Adrenal gland (tissue), 12 donors: Measurements from ENCODE around the gene FAM20C. TPM values are rescaled to one million over a fixed set of nuclear protein-coding genes. Genes with fewer than 3 reads are reported as not detected.
"Not testable (repeated sequence)": the region's sequence is repeated elsewhere in the genome, so short reads cannot be mapped to it uniquely, and the experiment has no call there.

Experiments used
- DNase-seq, 7 donors: peaks; one replicate each; pipeline ENCODE4 v3.0.0-alpha.2; 2019 to 2020
- H3K27ac ChIP-seq, 5 donors: fragments of 200-600 bp; sonication (generic) in 4 of 5; 1 replicate in 3 of 5; 2 replicates in 2 of 5; pipeline versions ENCODE4 v1.5.1 to v1.8.0; 2016 to 2020; ENCODE audit warnings: mild to moderate bottlenecking in 1 of 5
- H3K27me3 ChIP-seq: fragments of 200-600 bp; 2 replicates; pipeline ENCODE4 v1.8.0; 2021
- H3K36me3 ChIP-seq, 2 donors: fragments of 200-600 bp; replicated peaks in 1 of 2; 1 replicate in 1 of 2; 2 replicates in 1 of 2; pipeline versions ENCODE4 v1.5.1 to v1.8.0; 2018 to 2022
- H3K4me1 ChIP-seq, 2 donors: fragments of 200-600 bp; replicated peaks in 1 of 2; 1 replicate in 1 of 2; 2 replicates in 1 of 2; pipeline versions ENCODE4 v1.5.1 to v1.8.0; 2018 to 2021
- H3K4me3 ChIP-seq, 4 donors: fragments of 200-600 bp; sonication (generic) in 3 of 4; one replicate each; pipeline ENCODE4 v1.5.1; 2016 to 2018
- H3K9me3 ChIP-seq, 3 donors: fragments of 200-600 bp; sonication (generic) in 1 of 3; replicated peaks in 1 of 3; 1 replicate in 2 of 3; 2 replicates in 1 of 3; pipeline versions ENCODE4 v1.5.1 to v1.8.0; 2016 to 2021
- CTCF ChIP-seq, 6 experiments: fragments of 450-650 bp in 4 of 6; fragments of 200-600 bp in 2 of 6; sonication (generic) in 1 of 6; IDR thresholded peaks; 1 replicate in 5 of 6; 2 replicates in 1 of 6; pipeline versions ENCODE4 v1.5.1 to v1.8.0; 2016 to 2021; ENCODE audit warnings: antibody characterized with exemption in 6 of 6, mild to moderate bottlenecking in 2 of 6, moderate library complexity in 1 of 6
- POLR2A ChIP-seq, 2 donors: fragments of 450-650 bp; IDR thresholded peaks; one replicate each; pipeline ENCODE4 v1.6.1; 2017; ENCODE audit warnings: antibody characterized with exemption in 2 of 2, mild to moderate bottlenecking in 2 of 2, moderate library complexity in 1 of 2
- WGBS, 4 donors: extraction: QIAGEN DNeasy Blood & Tissue Kit in 2 of 4; methylation state at CpG; one replicate each; pipeline versions ENCODE4 v1.1.5 to v1.1.7; 2013 to 2017; 5-methylcytosine and 5-hydroxymethylcytosine counted together
- intact Hi-C, 2 donors: fragments of 100-400 bp; cut with DNase I; formaldehyde crosslinking; loops; one replicate each; pipeline versions ENCODE4 v1.14.1 to v1.15.0; 2022 to 2023
- polyA plus RNA-seq, 3 donors: library from polyadenylated mRNA; stranded (reverse); fragments of 200-250 nt in 2 of 3; fragments of 350-450 nt in 1 of 3; fragmentation: Illumina TruSeq in 1 of 3; extraction: RNeasy Lipid Tissue Mini Kit (QIAGEN cat#74804) in 1 of 3; gene quantifications; one replicate each; pipeline ENCODE4 v1.2.3, GENCODE V29; 2013 to 2014
- total RNA-seq, 9 donors: library from RNA; depleted of rRNA in 4 of 9; stranded (reverse); fragments of >200 nt in 4 of 9; fragments of 120-200 nt in 1 of 9; fragmentation: NEBNext Ultra II Directional in 1 of 9; extraction: Animal tissue kit (Norgen Biotek cat#: 25700) in 1 of 9; gene quantifications; one replicate each; pipeline versions ENCODE4 v1.1.0 to v1.2.4, GENCODE V29; 2013 to 2023
- donor health status: healthy with polysubstance abuse.
- donor health status: Bipolar disorder and iron deficiency.
- donor health status: DM: yes; HTN: yes; CAD: no.
- donor health status: DM: no; HTN: no; CAD: no.
- donor health status: DM: no; HTN: no; CAD: no.
- donor health status: DM: yes; HTN: yes; CAD: no.

Gene FAM20C
- total and polyA plus RNA-seq, 12 donors = 2.8 to 57.9 (median 36.0) TPM

GRCh38 chr7:240887-241421 is 48.6 kb downstream of the FAM20C start:
- H3K9me3 ChIP-seq = no peaks in the 10 kb centered on the region
- WGBS, 4 donors = 33 to 61% (median 58%) methylated on average over 7 to 16 of the region's 16 CpGs
- no peaks in the 10 kb centered on the region for H3K4me1 ChIP-seq
- DNase-seq = no peak
- no peaks in the 10 kb centered on the region for H3K27me3 ChIP-seq
- TF ChIP-seq POLR2A (IDR thresholded peaks at IDR 0.05) (no peak), CTCF (IDR thresholded peaks at IDR 0.05) (no peak)
- intact Hi-C loops = no loop called here
- H3K36me3 ChIP-seq = no peaks in the 10 kb centered on the region
- peak overlapping the region in 1 of 5 donors; percentile 7 for H3K27ac ChIP-seq
- H3K4me3 ChIP-seq = no peak overlapping the region

GRCh38 chr7:241513-241912 is 49.1 kb downstream of the FAM20C start:
- 91 to 96% (median 94%) methylated on average over 12 to 13 of the region's 13 CpGs for WGBS, 4 donors
- intact Hi-C loops = no loop called here
- no peak overlapping the region for H3K27ac ChIP-seq

GRCh38 chr7:242826-243579 is 50.6 kb downstream of the FAM20C start:
- H3K9me3 ChIP-seq, intact Hi-C loops, H3K4me3 ChIP-seq, H3K27ac ChIP-seq, H3K27me3 ChIP-seq, DNase-seq, H3K36me3 ChIP-seq, H3K4me1 ChIP-seq: not testable (repeated sequence)
- WGBS, 4 donors = 93 to 95% methylated on average over 7 to 9 of the region's 21 CpGs; no CpG with 5 or more reads in 2 of the 4 donors

More at GRCh38 chr7:241513-241912, 49.1 kb downstream of the FAM20C start:
- no peak for TF ChIP-seq CTCF (IDR thresholded peaks at IDR 0.05)
- TF ChIP-seq POLR2A (IDR thresholded peaks at IDR 0.05) = no peak
- DNase-seq = no peak
- no peak overlapping the region for H3K4me3 ChIP-seq
- H3K9me3 ChIP-seq = no peaks in the 10 kb centered on the region
- no peaks in the 10 kb centered on the region for H3K36me3 ChIP-seq
- no peaks in the 10 kb centered on the region for H3K4me1 ChIP-seq
- H3K27me3 ChIP-seq = no peaks in the 10 kb centered on the region

- H3K36me3 ChIP-seq = peaks cover 0 to 11% of the 10 kb centered on the region in 2 donors
- whole genome bisulfite sequencing, 4 donors = 97 to 100% (median 98%) methylated on average over 3 to 6 of the region's 10 CpGs
- H3K4me1 ChIP-seq, DNase-seq, intact Hi-C loops, H3K9me3 ChIP-seq, H3K4me3 ChIP-seq, H3K27ac ChIP-seq, H3K27me3 ChIP-seq: not testable (repeated sequence)
Observed at GRCh38 chr7:243580-243978, 51.2 kb downstream of the FAM20C start.

- no peak overlapping the region for H3K27ac ChIP-seq
- no peak for DNase-seq
- WGBS, 4 donors = 89 to 97% (median 92%) methylated on average over 16 to 22 of the region's 22 CpGs
Observed at GRCh38 chr7:244974-245373, 52.6 kb downstream of the FAM20C start.

More at GRCh38 chr7:244974-245373, 52.6 kb downstream of the FAM20C start:
- intact Hi-C loops = no loop called here
- no peaks in the 10 kb centered on the region for H3K4me1 ChIP-seq
- no peaks in the 10 kb centered on the region for H3K9me3 ChIP-seq
- H3K36me3 ChIP-seq = peaks cover 0 to 23% of the 10 kb centered on the region in 2 donors
- H3K27me3 ChIP-seq = no peaks in the 10 kb centered on the region
- no peak overlapping the region for H3K4me3 ChIP-seq
- TF ChIP-seq POLR2A (IDR thresholded peaks at IDR 0.05) = no peak
- TF ChIP-seq CTCF (IDR thresholded peaks at IDR 0.05) = no peak
